ENCODE data around the gene NDUFS6. TPM values are rescaled to one million over a fixed set of nuclear protein-coding genes. Genes with fewer than 3 reads are reported as not detected.

NDUFS6 gene
- total and polyA plus RNA-seq, 3 donors from 2014 or later = 54.9 to 59.3 (median 58.7) TPM

- intact Hi-C loops (cut with DNase I; ENCODE audit: low total_unique reads) = no loop called here
- Histone ChIP-seq H3K27me3 (no peaks in the 10 kb centered on the region), H3K4me3 (no peak overlapping the region), H3K27ac (no peak overlapping the region), H3K36me3 (ENCODE audit: low read depth, missing control alignments) (no peaks in the 10 kb centered on the region), H3K9me3 (no peaks in the 10 kb centered on the region), H3K4me1 (no peaks in the 10 kb centered on the region)
- no peak for DNase-seq
- WGBS, 2 donors = 87 to 92% methylated on average over 10 to 11 of the region's 11 CpGs
- TF ChIP-seq POLR2A (IDR thresholded peaks at IDR 0.05) (no peak), CTCF (IDR thresholded peaks at IDR 0.05) (no peak)
Measured at GRCh38 chr5:1831257-1831656, 30.1 kb downstream of the NDUFS6 start.

- 49 to 57% methylated on average over 8 to 14 of the region's 14 CpGs for WGBS, 2 donors
- Histone ChIP-seq H3K36me3 (ENCODE audit: low read depth, missing control alignments) (no peaks in the 10 kb centered on the region), H3K4me3 (no peak overlapping the region), H3K9me3 (no peaks in the 10 kb centered on the region), H3K27me3 (no peaks in the 10 kb centered on the region), H3K27ac (no peak overlapping the region), H3K4me1 (no peaks in the 10 kb centered on the region)
- no peak for DNase-seq
- intact Hi-C loops (cut with DNase I; ENCODE audit: low total_unique reads) = no loop called here
- TF ChIP-seq CTCF (IDR thresholded peaks at IDR 0.05) (no peak), POLR2A (IDR thresholded peaks at IDR 0.05) (no peak)
Measured at GRCh38 chr5:1831677-1832313, 30.6 kb downstream of the NDUFS6 start.

- WGBS, 2 donors = 79 to 80% methylated on average over 20 to 28 of the region's 28 CpGs
- no peak for TF ChIP-seq CTCF (IDR thresholded peaks at IDR 0.05)
- no peak for TF ChIP-seq POLR2A (IDR thresholded peaks at IDR 0.05)
- no peak for DNase-seq
- H3K4me1 ChIP-seq = no peaks in the 10 kb centered on the region
- H3K27me3 ChIP-seq = no peaks in the 10 kb centered on the region
- H3K4me3 ChIP-seq = no peak overlapping the region
- intact Hi-C loops (cut with DNase I; ENCODE audit: low total_unique reads) = no loop called here
- H3K27ac ChIP-seq = no peak overlapping the region
- H3K36me3 ChIP-seq (ENCODE audit: low read depth, missing control alignments) = no peaks in the 10 kb centered on the region
- H3K9me3 ChIP-seq = no peaks in the 10 kb centered on the region
Measured at GRCh38 chr5:1832511-1833250, 31.5 kb downstream of the NDUFS6 start.

GRCh38 chr5:1833264-1834021 lies 32.2 kb downstream of the NDUFS6 start:
- H3K27me3 ChIP-seq = no peaks in the 10 kb centered on the region
- H3K4me3 ChIP-seq = no peak overlapping the region
- H3K4me1 ChIP-seq = no peaks in the 10 kb centered on the region
- TF ChIP-seq POLR2A (IDR thresholded peaks at IDR 0.05) = no peak
- TF ChIP-seq CTCF (IDR thresholded peaks at IDR 0.05) = no peak
- no peaks in the 10 kb centered on the region for H3K9me3 ChIP-seq
- H3K27ac ChIP-seq = no peak overlapping the region
- intact Hi-C loops (cut with DNase I; ENCODE audit: low total_unique reads) = no loop called here
- 85 to 89% methylated on average over 11 to 16 of the region's 16 CpGs for WGBS, 2 donors
- no peak for DNase-seq
- H3K36me3 ChIP-seq (ENCODE audit: low read depth, missing control alignments) = no peaks in the 10 kb centered on the region

Measured in testis (tissue), 3 donors.